Measurements from ENCODE around the gene EBF3.

The EBF3 gene, protein sequence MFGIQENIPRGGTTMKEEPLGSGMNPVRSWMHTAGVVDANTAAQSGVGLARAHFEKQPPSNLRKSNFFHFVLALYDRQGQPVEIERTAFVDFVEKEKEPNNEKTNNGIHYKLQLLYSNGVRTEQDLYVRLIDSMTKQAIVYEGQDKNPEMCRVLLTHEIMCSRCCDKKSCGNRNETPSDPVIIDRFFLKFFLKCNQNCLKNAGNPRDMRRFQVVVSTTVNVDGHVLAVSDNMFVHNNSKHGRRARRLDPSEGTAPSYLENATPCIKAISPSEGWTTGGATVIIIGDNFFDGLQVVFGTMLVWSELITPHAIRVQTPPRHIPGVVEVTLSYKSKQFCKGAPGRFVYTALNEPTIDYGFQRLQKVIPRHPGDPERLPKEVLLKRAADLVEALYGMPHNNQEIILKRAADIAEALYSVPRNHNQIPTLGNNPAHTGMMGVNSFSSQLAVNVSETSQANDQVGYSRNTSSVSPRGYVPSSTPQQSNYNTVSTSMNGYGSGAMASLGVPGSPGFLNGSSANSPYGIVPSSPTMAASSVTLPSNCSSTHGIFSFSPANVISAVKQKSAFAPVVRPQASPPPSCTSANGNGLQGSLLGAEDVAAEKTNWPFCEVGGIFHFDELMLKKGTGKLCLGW

DNA sequence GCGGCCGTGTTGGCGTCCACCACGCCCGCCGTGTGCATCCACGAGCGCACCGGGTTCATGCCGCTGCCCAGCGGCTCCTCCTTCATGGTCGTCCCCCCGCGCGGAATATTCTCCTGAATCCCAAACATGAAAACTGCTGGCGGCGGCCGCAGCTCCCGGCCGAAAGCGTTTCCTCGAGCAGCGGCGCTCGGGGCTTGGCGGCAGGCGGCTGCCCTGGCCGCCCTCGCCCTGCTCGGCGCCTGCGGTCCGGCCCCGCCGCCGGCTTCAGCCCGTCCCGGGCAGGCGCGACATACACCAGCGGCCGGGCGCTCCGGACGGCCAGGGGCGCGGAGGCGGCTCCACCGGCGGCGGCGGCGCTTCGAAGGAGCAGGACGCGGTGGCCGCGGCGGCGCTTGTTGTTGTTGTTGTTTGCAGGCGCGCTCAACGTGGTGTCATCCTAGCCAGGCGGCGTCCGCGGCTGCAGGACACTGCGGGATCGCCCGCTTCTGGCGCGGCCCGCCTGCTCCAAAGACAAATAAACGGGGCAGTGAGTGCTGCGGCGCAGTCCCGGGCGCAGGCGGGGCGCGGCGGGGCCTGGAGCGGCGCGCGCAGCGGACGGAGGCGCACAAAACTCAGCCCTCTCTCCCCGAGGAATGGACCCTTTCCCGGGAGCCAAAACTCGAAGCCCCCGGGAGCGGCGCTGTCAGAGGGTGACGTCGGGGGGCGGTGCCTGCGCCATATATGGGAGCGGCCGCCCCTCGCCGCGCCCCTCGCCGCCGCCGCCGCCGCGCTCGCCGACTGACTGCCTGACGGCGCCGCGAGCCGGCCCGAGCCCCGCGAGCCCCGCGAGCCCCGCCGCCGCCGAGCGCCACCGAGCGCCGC lies at the start of gene EBF3:
Gene EBF3 (minus strand): TSS at position 634 of the 861 bp plus-strand sequence. CDS start 506 bp downstream, at position 128.
- no peak for DNase-seq

DNA sequence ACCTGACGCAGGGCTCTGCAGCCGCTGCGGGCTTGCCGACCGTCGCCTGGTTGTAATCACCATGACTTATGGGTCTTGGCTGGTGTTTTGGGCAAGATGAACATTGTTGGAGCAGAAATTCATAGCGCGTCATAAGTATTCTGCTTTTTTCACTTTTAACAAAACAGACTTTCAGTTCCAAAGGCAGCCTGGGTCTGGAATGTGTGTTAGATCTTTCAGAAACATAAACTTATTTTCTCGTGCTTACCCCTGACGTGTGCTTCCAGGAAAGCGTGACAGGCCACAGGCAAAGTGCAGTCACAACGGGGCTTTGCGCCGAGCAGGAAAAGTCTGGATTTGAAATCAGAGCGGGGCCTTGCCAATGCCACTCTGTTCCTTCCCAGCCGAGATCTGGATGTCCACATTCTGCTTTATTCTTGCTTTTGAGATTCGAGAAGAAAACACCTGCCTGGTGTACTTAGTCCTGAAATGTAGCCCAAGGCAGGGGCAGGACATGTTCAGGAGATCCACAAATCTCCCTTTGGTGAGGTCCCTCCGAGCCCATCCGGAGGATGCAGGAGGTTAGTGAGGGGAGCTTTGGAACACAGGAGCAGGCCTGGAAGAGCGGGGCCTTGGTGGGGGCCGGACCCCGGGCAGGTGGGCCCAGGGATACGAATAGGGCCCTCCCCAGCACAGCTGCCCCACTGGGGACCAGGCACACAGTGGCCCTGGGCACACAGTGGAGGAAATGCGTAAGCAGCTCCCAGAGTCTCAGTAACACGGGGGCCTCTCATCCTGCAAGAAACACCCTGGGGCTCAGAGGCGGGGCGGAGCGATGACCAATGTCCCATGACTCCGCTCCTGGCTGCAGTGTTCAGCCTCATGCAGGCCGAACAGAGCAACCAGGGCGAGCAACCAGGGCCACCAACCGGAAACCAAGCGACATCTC lies 49.5 kb upstream of the EBF3 start:
- no peak for DNase-seq

DNA sequence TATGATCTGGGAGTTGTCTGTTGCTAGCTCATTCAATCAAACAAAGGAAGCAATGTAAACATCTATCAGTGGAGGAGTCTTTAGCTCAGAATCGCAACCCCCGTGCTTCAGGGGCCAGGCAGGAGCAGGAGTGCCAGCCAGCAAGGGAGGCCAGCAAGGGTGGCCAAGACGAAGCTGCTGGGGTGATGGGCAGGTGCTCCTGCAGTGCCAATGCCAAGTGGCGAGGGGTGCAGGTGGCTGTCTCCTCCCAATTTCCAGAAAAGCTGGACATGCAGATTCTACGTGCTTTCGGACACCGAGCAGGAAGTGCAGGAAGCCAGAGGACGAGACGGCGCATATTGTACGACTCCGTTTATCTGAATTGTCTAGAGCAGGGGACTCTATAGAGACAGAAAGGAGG lies 48.1 kb upstream of the EBF3 start:
- DNase-seq: no peak

DNA sequence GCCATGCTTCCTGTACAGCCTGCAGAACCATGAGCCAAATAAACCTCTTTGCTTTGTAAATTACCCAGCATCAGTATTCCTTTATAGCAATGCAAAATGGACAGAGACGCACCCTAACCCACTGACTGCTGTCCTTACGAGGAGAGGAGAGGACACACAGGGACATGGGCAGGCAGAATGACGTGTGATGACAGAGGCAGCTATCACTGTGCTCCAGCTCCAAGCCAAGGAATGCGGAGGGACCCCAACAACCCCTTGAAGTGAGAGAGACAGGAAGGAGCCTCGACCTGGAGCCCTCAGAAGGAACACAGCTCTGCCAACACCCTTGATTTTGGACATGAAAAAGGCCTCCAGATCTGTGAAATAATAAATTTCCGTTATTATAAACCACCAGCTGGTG lies 46.6 kb upstream of the EBF3 start:
- DNase-seq: no peak

DNA sequence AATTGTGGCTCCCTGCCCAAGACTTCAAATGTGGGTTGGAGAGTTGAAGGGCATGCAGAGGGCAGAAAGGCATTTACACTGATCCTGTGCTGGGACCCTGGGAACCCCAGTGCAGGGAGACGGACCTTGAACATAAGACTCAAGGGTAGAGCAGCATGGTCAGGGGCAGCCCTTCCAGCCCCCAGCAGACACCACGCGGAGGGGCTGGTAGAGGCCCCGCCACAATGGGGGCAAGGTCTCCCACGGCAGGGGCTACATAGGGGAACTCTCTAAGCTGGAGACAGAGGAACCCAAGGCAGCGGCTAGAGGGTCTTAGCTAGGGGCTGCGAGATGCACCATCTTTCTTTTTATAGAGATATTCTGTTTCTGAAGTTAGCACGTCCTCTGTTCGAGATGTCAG lies 45.2 kb upstream of the EBF3 start:
- no peak for DNase-seq

DNA sequence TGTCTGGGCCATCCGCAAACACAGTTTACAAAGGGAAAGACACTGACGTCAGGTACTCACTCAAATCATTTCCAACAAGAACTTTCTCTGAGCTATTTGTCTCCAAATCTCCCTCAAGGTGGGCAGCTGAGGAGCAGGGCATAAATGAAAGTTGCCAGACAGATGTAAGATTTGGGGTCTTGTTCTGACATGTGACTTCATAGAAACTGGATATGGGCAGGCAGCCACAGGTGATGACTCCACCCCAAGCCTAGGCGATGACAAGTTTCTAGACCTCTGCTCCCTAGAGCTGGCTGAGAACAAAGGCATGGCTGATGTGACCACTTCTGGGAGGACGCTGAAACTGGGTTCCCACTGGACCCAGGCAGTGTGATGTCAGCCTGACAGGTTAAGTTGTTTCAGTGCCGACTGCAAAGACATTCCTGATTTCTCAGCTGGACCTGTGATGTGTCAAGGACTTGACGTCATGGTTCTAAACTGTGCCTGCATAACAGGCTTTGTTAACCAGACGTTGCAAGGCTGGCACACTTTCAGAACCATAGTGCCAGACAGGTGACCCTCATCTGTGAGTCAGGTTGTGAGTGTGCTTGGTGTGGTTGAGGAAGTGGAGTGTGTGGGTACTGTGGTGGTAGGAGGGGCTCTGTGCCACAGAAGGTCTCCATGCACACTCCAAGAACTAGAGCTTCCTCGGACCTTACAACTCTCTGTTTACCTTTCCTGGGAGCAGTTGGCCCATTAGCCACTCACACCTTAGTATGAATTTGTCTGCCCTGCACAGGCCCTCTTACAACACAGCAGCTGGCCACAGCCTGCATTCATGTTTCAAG lies 39.9 kb upstream of the EBF3 start:
- DNase-seq: no peak

DNA sequence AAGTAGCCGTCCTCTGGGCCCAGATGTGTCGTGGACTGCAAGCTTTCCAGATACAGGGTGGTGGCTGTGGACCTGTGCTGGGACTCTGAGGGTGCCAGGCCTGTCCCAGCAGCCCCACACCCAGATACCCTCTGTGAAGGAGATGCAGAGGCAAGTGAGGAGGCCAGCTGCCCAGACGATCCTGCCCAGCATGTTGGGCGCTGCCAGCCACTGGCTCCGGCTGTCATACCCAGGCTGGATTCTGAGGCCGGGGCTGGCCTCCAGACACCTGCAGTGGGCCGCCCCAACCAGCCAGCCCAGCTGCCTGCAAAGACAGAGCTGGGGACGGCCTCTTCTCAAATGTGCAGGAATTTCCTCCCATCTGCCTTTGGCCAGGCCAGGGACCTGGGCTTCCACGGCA lies 39.1 kb upstream of the EBF3 start:
- no peak for DNase-seq

DNA sequence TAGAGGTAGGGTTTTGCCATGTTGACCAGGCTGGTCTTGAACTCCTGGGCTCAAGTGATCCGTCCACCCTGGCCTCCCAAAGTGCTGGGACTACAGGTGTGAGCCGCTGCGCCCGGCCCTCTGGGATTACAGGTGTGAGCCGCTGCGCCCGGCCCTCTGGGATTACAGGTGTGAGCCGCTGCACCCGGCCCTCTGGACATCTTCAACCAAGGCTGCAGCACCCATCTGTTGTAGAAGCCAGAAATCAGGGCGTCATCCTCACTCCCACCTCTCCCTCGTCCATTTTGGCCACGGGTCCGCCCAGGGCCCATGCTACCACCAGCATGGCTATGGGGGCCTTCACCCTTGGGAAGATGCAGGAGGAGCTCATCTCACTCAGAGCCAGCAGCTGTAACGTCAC lies 38.5 kb upstream of the EBF3 start:
- DNase-seq: no peak

DNA sequence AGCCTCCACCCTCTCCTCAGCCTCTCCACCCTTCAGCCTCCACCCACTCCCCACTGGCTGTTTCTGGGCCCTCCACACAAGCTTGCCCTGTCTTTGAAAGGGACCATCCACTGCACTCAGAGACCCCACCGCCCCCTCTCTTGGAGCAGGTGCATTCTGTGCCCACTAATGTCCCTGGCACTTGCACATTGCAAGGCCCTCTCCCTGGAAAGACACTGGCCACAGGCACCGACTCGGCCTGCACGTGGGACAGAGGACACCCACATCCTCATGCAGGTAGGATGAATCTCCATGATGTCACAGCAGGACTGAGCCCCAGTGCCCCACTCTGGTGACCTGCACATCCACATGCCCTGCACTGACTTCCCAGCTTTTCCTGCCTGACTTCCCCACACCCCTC lies 36.8 kb upstream of the EBF3 start:
- DNase-seq: no peak

DNA sequence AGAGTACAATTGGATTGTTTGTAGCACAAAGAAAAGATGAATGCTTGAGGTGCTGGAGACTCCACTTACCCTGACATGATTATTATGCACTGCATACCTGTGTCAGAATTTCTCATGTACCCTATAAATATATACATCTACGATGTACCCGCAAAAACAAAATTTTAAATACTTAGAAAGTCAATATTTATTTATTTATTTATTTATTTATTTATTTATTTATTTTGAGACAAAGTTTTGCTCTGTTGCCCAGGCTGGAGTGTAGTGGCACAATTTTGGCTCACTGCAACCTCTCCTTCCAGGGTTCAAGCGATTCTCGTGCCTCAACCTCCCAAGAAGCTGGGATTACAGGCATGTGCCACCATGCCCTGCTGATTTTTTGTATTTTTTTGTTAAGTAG lies 35.1 kb upstream of the EBF3 start:
- no peak for DNase-seq

DNA sequence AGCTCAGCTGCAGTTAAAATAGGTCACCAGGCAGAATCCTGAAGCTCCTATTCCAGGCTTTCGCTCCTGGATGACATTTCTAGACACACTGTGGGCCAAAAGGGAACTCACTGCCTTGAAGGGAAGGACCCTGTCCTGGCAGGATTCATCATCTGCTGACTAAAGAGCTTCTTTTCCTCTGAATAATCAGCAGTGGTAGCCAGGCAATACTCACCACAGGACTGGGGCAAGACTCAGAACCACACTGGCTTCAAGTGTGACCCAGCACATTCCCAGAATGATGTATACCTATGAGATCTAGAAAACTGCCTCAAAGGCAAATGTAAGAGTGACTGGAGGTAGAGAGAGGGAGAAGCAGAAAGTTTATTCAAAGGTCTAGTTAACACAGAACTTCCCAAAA lies 29.5 kb upstream of the EBF3 start:
- DNase-seq: no peak

DNA sequence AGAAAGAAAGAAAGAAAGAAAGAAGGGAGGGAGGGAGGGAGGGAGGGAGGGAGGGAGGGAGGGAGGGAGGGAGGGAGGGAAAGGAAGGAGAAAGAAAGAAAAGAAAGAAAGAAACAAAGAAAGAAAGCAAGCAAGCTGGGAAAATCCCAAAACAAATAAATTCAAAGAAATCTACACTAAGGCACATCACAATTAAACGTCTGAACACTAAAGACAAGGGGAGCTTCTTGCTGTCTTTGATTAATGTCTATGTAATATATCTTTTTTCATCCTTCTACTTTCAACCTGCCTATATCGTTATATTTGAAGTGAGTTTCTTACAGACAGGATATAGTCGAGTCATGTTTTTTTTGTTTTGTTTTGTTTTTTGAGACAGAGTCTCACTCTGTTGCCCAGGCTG lies 28.3 kb upstream of the EBF3 start:
- no peak for DNase-seq

DNA sequence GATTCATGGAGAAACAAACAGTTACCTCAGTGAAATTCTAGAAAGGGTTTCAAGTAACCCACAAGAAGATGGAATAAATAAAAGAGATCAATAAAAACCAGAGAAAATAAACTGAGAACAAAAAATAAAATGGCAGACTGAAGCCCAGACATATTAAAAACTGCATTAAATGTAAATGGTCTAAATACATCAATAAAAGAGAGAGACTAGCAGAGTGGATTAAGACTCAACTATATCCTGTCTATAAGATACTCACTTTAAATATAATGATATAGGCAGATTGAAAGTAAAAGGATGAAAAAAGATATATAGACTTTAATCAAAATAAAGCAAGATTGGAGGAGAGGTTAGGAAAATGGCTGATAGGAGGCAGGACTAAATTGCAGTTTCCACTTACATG lies 18.8 kb upstream of the EBF3 start:
- no peak for DNase-seq

DNA sequence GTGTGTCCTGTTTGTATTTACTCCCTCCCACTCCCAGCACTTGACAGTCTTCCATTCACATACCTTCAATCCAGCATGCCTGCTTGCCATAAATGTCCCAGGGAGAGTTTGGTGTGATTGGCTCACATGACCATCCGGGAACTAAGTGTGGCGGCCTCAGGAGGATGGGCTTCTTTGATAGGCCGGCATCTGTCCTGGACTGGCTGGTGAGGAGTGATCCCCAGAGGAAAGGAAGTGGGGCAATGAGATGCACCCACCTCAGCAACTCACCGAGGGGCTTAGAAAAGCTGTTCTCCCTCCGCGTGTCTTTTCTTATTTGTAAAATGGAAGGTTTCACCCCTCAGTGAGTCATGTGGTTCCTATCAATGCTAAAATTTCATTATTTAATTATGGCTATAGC lies 14.9 kb upstream of the EBF3 start:
- no peak for DNase-seq

DNA sequence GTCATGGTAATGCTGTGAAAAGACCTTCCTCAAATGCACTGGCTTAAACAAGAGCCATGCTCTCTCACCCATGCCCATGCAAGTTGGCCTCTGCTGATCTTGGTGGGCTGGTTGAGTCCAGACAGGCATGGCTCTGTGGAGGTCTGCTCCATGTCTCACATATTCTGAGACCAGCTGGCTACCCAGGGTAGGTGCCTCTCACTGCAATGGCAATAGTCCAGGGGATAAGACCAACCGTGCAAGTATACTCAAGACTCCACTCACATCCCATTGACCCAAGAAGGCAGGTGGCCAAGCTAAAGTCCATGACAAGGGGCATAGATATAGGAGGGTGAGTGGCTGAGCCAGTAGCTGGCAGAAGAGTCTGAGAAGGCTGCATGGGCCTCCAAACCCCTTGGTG lies 14.2 kb upstream of the EBF3 start:
- no peak for DNase-seq

DNA sequence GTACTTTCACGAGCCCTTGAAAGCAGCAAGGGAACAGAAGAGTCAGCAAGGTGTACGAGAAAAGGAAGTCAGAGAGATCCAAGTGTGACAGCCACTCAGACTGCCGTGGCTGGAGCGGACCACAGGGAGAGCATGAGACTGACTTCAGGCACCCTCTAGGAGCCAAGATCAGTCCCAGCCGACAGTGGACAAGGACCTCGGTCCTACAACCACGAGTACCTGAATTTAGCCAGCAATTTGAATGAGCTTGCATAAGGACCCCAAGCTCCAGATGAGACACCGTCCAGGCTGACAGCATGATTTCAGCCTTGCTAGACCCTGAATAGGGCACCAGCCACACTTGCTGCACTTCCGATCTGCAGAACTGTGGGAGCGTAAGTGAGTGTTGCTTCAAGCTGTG lies 13.7 kb upstream of the EBF3 start:
- no peak for DNase-seq

DNA sequence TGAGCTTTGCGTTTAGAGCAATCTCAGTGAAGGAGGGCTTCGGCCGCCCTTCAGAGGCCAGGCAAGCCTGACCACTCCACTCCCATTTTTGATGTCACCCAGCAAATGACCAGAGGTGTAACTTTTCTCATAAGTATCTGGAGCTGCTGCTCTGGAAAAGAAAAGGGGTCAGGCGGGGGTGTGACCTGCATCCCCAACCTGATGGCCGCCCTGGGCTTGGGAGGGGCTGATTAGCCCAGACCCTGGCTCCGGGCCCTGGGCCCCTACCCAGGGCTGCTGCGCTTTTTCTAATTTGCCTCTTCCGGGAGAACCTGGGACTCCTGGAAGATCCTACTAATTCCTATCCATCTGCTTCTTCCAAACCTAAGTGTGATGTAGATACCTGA lies 9.6 kb upstream of the EBF3 start:
- DNase-seq: no peak

DNA sequence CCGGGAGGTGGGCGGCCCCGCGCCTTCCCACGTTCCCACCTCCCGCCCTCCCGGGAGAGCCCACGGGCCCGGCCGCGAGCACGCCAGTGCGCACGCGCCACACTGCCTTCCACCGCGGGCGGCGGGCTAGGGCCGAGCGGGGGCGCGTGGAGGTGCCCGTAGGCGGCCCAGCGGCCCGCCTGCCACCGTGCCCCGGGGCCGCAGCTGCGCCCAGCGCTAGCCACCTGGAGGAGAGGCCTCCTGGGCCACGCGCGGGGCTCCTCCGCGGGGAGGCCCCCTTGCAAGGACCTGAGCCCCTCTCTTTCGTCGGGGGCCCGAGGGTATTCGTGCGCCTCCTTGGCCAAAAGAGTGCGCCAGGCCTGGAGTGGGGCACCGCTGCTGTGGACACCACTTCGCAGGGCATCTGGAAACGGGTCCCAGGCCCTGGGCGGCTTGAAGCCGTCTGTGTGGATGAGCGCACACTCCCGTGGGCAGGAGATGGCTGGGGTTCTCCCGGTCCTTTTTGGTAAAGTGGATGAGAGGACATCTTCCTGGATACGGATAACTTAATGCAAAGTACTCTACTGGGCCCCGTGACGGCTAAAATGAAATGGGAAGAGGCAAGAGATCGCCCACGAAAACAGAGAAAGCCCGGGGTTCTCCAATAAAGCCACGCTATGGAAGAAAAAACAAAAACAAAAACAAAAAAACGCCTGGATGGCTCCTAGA lies 9.0 kb upstream of the EBF3 start:
- no peak for DNase-seq

DNA sequence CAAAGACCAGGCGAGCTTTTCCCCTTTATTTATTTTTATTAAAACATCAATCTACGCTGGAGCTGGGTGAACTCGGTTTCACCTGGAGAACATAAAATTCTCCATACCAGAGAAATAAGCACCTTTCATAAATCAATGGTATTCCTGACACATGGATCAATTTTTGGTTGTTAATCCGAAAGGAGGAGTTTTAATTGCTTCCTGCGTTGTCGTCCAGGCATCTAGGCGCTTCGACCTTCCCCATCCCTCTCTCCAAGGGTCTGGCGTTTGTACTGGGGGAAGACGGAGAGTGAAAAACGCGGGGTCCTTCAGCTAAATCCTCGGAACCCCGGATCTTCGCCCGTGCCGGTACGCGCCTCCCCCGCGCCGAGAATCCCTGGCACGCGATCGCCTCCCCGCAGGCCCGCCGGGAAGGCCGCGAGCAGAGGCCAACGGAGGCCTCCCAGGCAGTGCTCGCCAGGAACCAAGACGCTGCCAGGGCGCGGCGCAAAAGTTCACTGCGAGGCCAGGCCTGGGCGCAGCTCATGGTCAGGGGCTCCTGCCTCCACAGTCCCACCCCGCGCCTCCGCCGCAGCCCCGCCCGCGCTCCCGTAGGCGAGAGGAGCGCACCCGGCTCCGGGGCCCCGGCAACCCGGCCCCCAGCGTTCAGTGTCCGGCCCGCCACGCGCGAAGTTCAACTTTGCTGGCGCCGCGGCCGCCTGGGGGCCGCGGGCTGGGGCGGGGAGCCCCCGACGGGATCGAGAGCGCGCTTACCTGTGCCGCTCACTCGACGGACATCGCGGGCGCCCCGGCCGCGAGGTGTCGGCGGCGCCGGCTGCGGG lies 8.3 kb upstream of the EBF3 start:
- DNase-seq: no peak
